B cell (primary cell): Measurements from ENCODE around the gene PPP1R13B. TPM values are rescaled to one million over a fixed set of nuclear protein-coding genes. Genes with fewer than 3 reads are reported as not detected.

Experiments
- ATAC-seq: fragments of 200-7000 bp; cut with Tn5 transposase; one replicate; pipeline ENCODE4 v1.10.0; 2021; ENCODE audit warnings: low read depth, mild to moderate bottlenecking, moderate number of reproducible peaks, moderate library complexity
- CTCF ChIA-PET: fragments of 350-600 bp; sonication (Branson Sonifier 250); formaldehyde crosslinking; loops from one replicate; lab custom pipeline; 2021; ENCODE audit warnings: antibody characterized with exemption, inconsistent platforms; lab: Charles Lee
- POLR2A ChIA-PET: fragments of 350-600 bp; sonication (Branson Sonifier 250); formaldehyde crosslinking; loops from one replicate; lab custom pipeline; 2021; ENCODE audit warnings: antibody characterized with exemption; lab: Charles Lee
- DNase-seq: peaks from one replicate; pipeline ENCODE4 v3.0.0; 2013
- H2AFZ ChIP-seq: 2 replicates; pipeline ENCODE4 v1.6.1; 2012; ENCODE audit warnings: mild to moderate bottlenecking, low read depth, low read length; ENCODE audit not compliant: insufficient read depth, poor library complexity, severe bottlenecking
- H3K27ac ChIP-seq, 2 donors: 1 replicate in 1 of 2; 2 replicates in 1 of 2; pipeline ENCODE4 v1.5.1; 2012 to 2013; ENCODE audit warnings: low read length in 2 of 2, mild to moderate bottlenecking in 2 of 2, moderate library complexity in 1 of 2
- H3K27me3 ChIP-seq, 4 experiments: fragments of 200-600 bp in 1 of 4; sonication (generic) in 1 of 4; replicated peaks in 1 of 4; 1 replicate in 2 of 4; 2 replicates in 2 of 4; pipeline versions ENCODE4 v1.6.1 to v1.7.0; 2013 to 2016; ENCODE audit warnings: low read length in 3 of 4, mild to moderate bottlenecking in 2 of 4, mixed read lengths in 1 of 4, moderate library complexity in 1 of 4; ENCODE audit not compliant: insufficient read depth in 4 of 4, control insufficient read depth in 3 of 4; ENCODE audit errors: control extremely low read depth in 1 of 4
- H3K36me3 ChIP-seq, 2 experiments: replicated peaks in 1 of 2; 1 replicate in 1 of 2; 2 replicates in 1 of 2; pipeline versions ENCODE4 v1.6.1 to v1.7.1; 2013; ENCODE audit warnings: low read length in 1 of 2; ENCODE audit not compliant: insufficient read depth in 2 of 2, control insufficient read depth in 1 of 2; ENCODE audit errors: control extremely low read depth in 1 of 2, extremely low read depth in 1 of 2
- H3K4me1 ChIP-seq, 2 donors: fragments of 200-600 bp in 1 of 2; sonication (generic) in 1 of 2; 1 replicate in 1 of 2; 2 replicates in 1 of 2; pipeline versions ENCODE4 v1.5.1 to v1.6.1; 2013 to 2017; ENCODE audit warnings: low read length in 2 of 2; ENCODE audit not compliant: control insufficient read depth in 2 of 2, insufficient read depth in 2 of 2
- H3K4me2 ChIP-seq: replicated peaks from 2 replicates; pipeline ENCODE3; 2012; ENCODE audit warnings: mild to moderate bottlenecking, low read depth, low read length; ENCODE audit not compliant: poor library complexity, severe bottlenecking
- H3K4me3 ChIP-seq, 5 experiments: fragments of 200-600 bp in 1 of 5; sonication (generic) in 1 of 5; 1 replicate in 3 of 5; 2 replicates in 2 of 5; pipeline versions ENCODE4 v1.5.1 to v1.7.0; 2011 to 2016; ENCODE audit warnings: low read length in 4 of 5, mild to moderate bottlenecking in 4 of 5, low read depth in 2 of 5, control low read depth in 1 of 5, moderate library complexity in 1 of 5; ENCODE audit not compliant: insufficient read depth in 1 of 5; ENCODE audit errors: control extremely low read depth in 1 of 5, extremely low read depth in 1 of 5
- H3K79me2 ChIP-seq: fragments of 200-600 bp; sonication (generic); one replicate; pipeline ENCODE4 v1.6.0; 2016; ENCODE audit warnings: low read length; ENCODE audit not compliant: control insufficient read depth, insufficient read depth
- H3K9ac ChIP-seq: fragments of 200-600 bp; sonication (generic); 2 replicates; pipeline ENCODE4 v1.6.1; 2017; ENCODE audit warnings: mild to moderate bottlenecking, low read length, moderate library complexity
- H3K9me3 ChIP-seq, 3 donors: one replicate each; pipeline versions ENCODE4 v1.6.1 to v1.7.1; 2013; ENCODE audit warnings: low read length in 2 of 3; ENCODE audit not compliant: control insufficient read depth in 2 of 3, insufficient read depth in 1 of 3; ENCODE audit errors: control extremely low read depth in 1 of 3
- H4K20me1 ChIP-seq: 2 replicates; pipeline ENCODE4 v1.6.0; 2012; ENCODE audit warnings: mild to moderate bottlenecking, low read length; ENCODE audit not compliant: insufficient read depth, control insufficient read depth, poor library complexity, severe bottlenecking
- H3K27ac Mint-ChIP-seq: one replicate; pipeline ENCODE4 v1.8.0; 2021; ENCODE audit warnings: mixed read lengths
- H3K27me3 Mint-ChIP-seq: one replicate; pipeline ENCODE4 v1.8.0; 2021; ENCODE audit warnings: mixed read lengths
- H3K4me1 Mint-ChIP-seq: one replicate; pipeline ENCODE4 v1.8.0; 2021; ENCODE audit warnings: mixed read lengths
- H3K4me3 Mint-ChIP-seq: one replicate; pipeline ENCODE4 v1.8.0; 2021; ENCODE audit warnings: mixed read lengths
- H3K9me3 Mint-ChIP-seq: one replicate; pipeline ENCODE4 v1.8.0; 2022; ENCODE audit warnings: mixed read lengths; ENCODE audit not compliant: insufficient read depth
- EZH2 ChIP-seq: IDR thresholded peaks from 2 replicates; pipeline ENCODE4 v1.6.1; 2012; ENCODE audit warnings: borderline replicate concordance, low read depth, mild to moderate bottlenecking, moderate library complexity, low read length; ENCODE audit not compliant: insufficient read depth, poor library complexity, severe bottlenecking
- WGBS: methylation state at CpG from one replicate; pipeline ENCODE4 v1.1.5; 2013; ENCODE audit warnings: missing lambda C conversion rate; ENCODE audit not compliant: insufficient coverage; 5-methylcytosine and 5-hydroxymethylcytosine counted together
- intact Hi-C: fragments of 100-400 bp; cut with micrococcal nuclease; formaldehyde crosslinking; loops from one replicate; pipeline ENCODE4 v1.10.0; 2022
- polyA plus RNA-seq: library from polyadenylated mRNA; depleted of rRNA; stranded (reverse); fragments of >200 nt; gene quantifications from 2 replicates; pipeline ENCODE4 v1.2.3, GENCODE V29; 2012
- total RNA-seq, 2 donors: library from RNA; stranded (reverse); fragments of 120-200 nt in 1 of 2; gene quantifications; 1 replicate in 1 of 2; 2 replicates in 1 of 2; pipeline versions ENCODE4 v1.2.3 to v1.2.4, GENCODE V29; 2013 to 2022
- TF ChIP-seq, protein P1 (sequence below): fragments of 200-600 bp; IDR thresholded peaks from one replicate; pipeline ENCODE4 v1.8.0; 2022; ENCODE audit warnings: antibody characterized with exemption, mild to moderate bottlenecking

PPP1R13B gene
- total and polyA plus RNA-seq, 2 donors (not counting 1 experiment from before 2014, with no cell fraction given) = 10.1 to 27.7 TPM

DNA sequence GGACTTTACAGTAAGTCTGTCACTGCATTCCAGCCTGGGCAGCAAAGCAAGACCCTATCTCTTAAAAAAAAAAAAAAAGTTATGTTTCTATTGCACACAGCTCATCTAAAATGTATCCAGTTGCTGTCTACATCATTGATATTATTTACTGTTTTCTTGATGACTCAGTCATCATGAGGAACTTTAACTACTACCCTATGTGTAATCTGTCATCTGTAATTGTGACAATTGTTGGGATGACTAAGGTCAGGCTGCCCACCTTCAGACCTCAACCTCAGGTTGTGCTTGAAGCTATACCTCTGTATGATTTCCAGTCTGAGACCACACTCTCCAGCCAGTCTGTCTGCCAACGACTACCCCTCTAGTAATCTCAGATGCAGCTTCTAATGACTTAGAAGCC is 15.3 kb downstream of the PPP1R13B start:
- Histone ChIP-seq H3K9ac (no peak overlapping the region), H3K79me2 (peaks cover 24% of the 10 kb centered on the region), H3K27ac (no peak overlapping the region), H3K9me3 (no peaks in the 10 kb centered on the region), H4K20me1 (no peaks in the 10 kb centered on the region), H3K4me2 (no peak overlapping the region), H3K36me3 (no peaks in the 10 kb centered on the region), H2AFZ (no peak overlapping the region), H3K27me3 (no peaks in the 10 kb centered on the region), H3K4me1 (no peaks in the 10 kb centered on the region), H3K4me3 (no peak overlapping the region)
- H3K4me1 Mint-ChIP-seq = peaks cover 4% of the 10 kb centered on the region
- H3K9me3 Mint-ChIP-seq = no peaks in the 10 kb centered on the region
- WGBS = no CpG with 5 or more reads among the region's 1 CpG
- ATAC-seq = no peak
- intact Hi-C loops = no loop called here
- ChIA-PET POLR2A (no interaction called here), CTCF (interaction anchor here (0.6 kb wide), 1 partner anchor 74 kb away, joined by 6 read pairs; no protein-coding TSS in a partner anchor)
- no peak for TF ChIP-seq EZH2
- TF ChIP-seq, protein P1, sequence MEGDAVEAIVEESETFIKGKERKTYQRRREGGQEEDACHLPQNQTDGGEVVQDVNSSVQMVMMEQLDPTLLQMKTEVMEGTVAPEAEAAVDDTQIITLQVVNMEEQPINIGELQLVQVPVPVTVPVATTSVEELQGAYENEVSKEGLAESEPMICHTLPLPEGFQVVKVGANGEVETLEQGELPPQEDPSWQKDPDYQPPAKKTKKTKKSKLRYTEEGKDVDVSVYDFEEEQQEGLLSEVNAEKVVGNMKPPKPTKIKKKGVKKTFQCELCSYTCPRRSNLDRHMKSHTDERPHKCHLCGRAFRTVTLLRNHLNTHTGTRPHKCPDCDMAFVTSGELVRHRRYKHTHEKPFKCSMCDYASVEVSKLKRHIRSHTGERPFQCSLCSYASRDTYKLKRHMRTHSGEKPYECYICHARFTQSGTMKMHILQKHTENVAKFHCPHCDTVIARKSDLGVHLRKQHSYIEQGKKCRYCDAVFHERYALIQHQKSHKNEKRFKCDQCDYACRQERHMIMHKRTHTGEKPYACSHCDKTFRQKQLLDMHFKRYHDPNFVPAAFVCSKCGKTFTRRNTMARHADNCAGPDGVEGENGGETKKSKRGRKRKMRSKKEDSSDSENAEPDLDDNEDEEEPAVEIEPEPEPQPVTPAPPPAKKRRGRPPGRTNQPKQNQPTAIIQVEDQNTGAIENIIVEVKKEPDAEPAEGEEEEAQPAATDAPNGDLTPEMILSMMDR = no peak
- H3K27ac Mint-ChIP-seq = no peak overlapping the region
- no peak overlapping the region for H3K4me3 Mint-ChIP-seq
- no peak for DNase-seq
- H3K27me3 Mint-ChIP-seq = no peaks in the 10 kb centered on the region

DNA sequence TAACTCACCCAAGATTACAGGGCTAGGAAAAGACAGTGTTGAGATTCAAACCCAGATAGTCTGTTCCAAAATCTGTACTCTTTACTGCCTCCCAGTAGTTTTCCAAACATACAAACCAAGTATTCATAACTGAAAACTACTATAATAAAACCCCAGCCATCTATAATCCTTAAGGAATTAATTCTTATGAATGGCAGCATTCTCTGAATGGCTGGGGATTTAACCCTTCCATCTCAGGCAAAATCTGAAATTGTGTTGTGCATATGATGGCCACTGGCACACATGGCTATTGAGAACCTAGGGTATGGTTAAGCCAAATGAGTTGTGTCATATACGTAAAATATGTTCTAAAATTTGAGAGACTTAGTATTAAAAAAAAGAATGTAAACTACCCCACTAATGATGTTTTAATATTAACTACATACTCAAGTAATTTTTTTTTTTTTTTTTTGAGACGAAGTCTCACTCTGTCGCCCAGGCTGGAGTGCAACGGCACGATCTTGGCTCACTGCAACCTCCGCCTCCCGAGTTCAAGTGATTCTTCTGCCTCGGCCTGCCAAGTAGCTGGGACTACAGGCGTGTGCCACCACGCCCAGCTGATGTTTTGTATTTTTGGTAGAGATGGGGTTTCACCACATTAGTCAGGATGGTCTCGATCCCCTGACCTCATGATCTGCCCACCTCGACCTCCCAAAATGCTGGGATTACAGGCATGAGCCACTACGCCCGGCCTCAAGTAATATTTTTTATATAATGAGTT is 16.7 kb downstream of the PPP1R13B start:
- intact Hi-C loops = no loop called here
- no peaks in the 10 kb centered on the region for H3K9me3 ChIP-seq

More for the DNA sequence above, 16.7 kb downstream of the PPP1R13B start:
- no peaks in the 10 kb centered on the region for H3K9me3 Mint-ChIP-seq
- 100% methylated on average over 6 of the region's 14 CpGs for WGBS
- H3K4me3 ChIP-seq = no peak overlapping the region
- H3K4me2 ChIP-seq = no peak overlapping the region
- no peak overlapping the region for H2AFZ ChIP-seq
- no peak overlapping the region for H3K4me3 Mint-ChIP-seq
- no peaks in the 10 kb centered on the region for H3K36me3 ChIP-seq
- peaks cover 4% of the 10 kb centered on the region for H3K4me1 Mint-ChIP-seq
- POLR2A ChIA-PET = no interaction called here
- H4K20me1 ChIP-seq = no peaks in the 10 kb centered on the region
- H3K27me3 ChIP-seq = no peaks in the 10 kb centered on the region
- H3K79me2 ChIP-seq = peaks cover 12% of the 10 kb centered on the region
- ATAC-seq = no peak
- no peak overlapping the region for H3K27ac Mint-ChIP-seq
- CTCF ChIA-PET = interaction anchor here (0.7 kb wide), 1 partner anchor 22 kb away, joined by 3 read pairs; no protein-coding TSS in a partner anchor
- TF ChIP-seq, protein P1 = no peak
- TF ChIP-seq EZH2 = no peak
- H3K27ac ChIP-seq = no peak overlapping the region
- no peaks in the 10 kb centered on the region for H3K4me1 ChIP-seq
- no peak overlapping the region for H3K9ac ChIP-seq
- no peak for DNase-seq
- no peaks in the 10 kb centered on the region for H3K27me3 Mint-ChIP-seq
